HCT116 (cell line): ENCODE results near the gene SLC25A3. TPM values are rescaled to one million over a fixed set of nuclear protein-coding genes. Genes with fewer than 3 reads are reported as not detected.
A peak's percentile ranks its signal among the peaks of the same experiment; 100 is the strongest.

ENCODE experiments used
- ATAC-seq: fragments of 200-7000 bp; cut with Tn5 transposase; 2 replicates; pipeline ENCODE4 v1.9.1; 2020; ENCODE audit warnings: mild to moderate bottlenecking, moderate library complexity
- BruUV-seq: library from RNA; stranded (reverse); fragments of 400-500 nt; replicated peaks from 2 replicates; lab custom pipeline; 2021; lab: Mats Ljungman, UMichigan
- CTCF ChIA-PET: fragments of 300-600 bp; sonication (Branson Sonifier 250); formaldehyde crosslinking; loops from one replicate; lab custom pipeline; 2021; ENCODE audit warnings: antibody characterized with exemption; lab: Charles Lee
- POLR2A ChIA-PET: fragments of 300-600, 350-600 bp; sonication (Branson Sonifier 250); formaldehyde crosslinking; loops from one replicate; lab custom pipeline; 2021; ENCODE audit warnings: antibody characterized with exemption; lab: Charles Lee
- RAD21 ChIA-PET, 2 experiments: fragments of 300-600 bp; sonication (Branson Sonifier 250); formaldehyde crosslinking; loops; one replicate each; lab custom pipeline; 2023; ENCODE audit warnings: low total read pairs in 2 of 2; ENCODE audit not compliant: uncharacterized antibody in 2 of 2, unreplicated experiment in 2 of 2, low non-redundant PET in 1 of 2; lab: Charles Lee
- DNase-seq: peaks from one replicate; pipeline ENCODE4 v3.0.0-alpha.2; 2010; ENCODE audit warnings: low read depth, low spot score
- H2AFZ ChIP-seq: fragments of 200-600 bp; shearing (Covaris generic), sonication (generic); 2 replicates; pipeline ENCODE4 v1.6.1; 2017; ENCODE audit warnings: low read depth, mixed run types, mixed read lengths, antibody characterized with exemption, low read length; ENCODE audit not compliant: poor library complexity, severe bottlenecking
- H3K27ac ChIP-seq: 2 replicates; pipeline ENCODE4 v1.5.1; 2012; ENCODE audit warnings: low read depth, low read length
- H3K27me3 ChIP-seq: fragments of 200-600 bp; sonication (generic); 2 replicates; pipeline ENCODE4 v1.6.1; 2016; ENCODE audit warnings: mixed run types, low read length, mixed read lengths; ENCODE audit not compliant: insufficient read depth
- H3K36me3 ChIP-seq, 2 experiments: fragments of 200-500 bp in 1 of 2; fragments of 200-600 bp in 1 of 2; sonication (Bioruptor generic) in 1 of 2; sonication (generic) in 1 of 2; 2 replicates each; pipeline versions ENCODE4 v1.5.1 to v1.6.1; 2014 to 2016; ENCODE audit warnings: low read length in 2 of 2, inconsistent platforms in 1 of 2, mixed read lengths in 1 of 2, mixed run types in 1 of 2; ENCODE audit not compliant: insufficient read depth in 2 of 2, control insufficient read depth in 1 of 2
- H3K4me1 ChIP-seq, 2 experiments: fragments of 200-600 bp in 1 of 2; sonication (generic) in 1 of 2; 2 replicates each; pipeline versions ENCODE4 v1.5.1 to v1.6.1; 2012 to 2017; ENCODE audit warnings: low read length in 2 of 2, inconsistent platforms in 1 of 2, mild to moderate bottlenecking in 1 of 2, mixed read lengths in 1 of 2, mixed run types in 1 of 2, moderate library complexity in 1 of 2; ENCODE audit not compliant: insufficient read depth in 2 of 2, control insufficient read depth in 1 of 2
- H3K4me2 ChIP-seq: fragments of 200-600 bp; sonication (generic); 2 replicates; pipeline ENCODE4 v1.6.1; 2017; ENCODE audit warnings: mixed run types, low read length, mixed read lengths
- H3K4me3 ChIP-seq, 2 experiments: fragments of 200-600 bp in 1 of 2; sonication (generic) in 1 of 2; replicated peaks in 1 of 2; 2 replicates each; pipeline ENCODE4 v1.5.1; 2011 to 2016; ENCODE audit warnings: low read length in 2 of 2, control low read depth in 1 of 2, low read depth in 1 of 2, mild to moderate bottlenecking in 1 of 2, mixed read lengths in 1 of 2, mixed run types in 1 of 2
- H3K79me2 ChIP-seq: fragments of 200-600 bp; sonication (generic); 2 replicates; pipeline ENCODE4 v1.6.1; 2017; ENCODE audit warnings: mild to moderate bottlenecking, mixed run types, low read length, moderate library complexity, mixed read lengths; ENCODE audit not compliant: insufficient read depth
- H3K9ac ChIP-seq: fragments of 200-600 bp; sonication (generic); 2 replicates; pipeline ENCODE4 v1.6.1; 2016; ENCODE audit warnings: low read length, mixed read lengths
- H3K9me2 ChIP-seq: fragments of 200-600 bp; sonication (generic), shearing (Covaris generic); 2 replicates; pipeline ENCODE4 v1.6.1; 2017; ENCODE audit warnings: mixed run types, mild to moderate bottlenecking, moderate library complexity; ENCODE audit not compliant: insufficient read depth
- H3K9me3 ChIP-seq, 2 experiments: fragments of 200-500 bp in 1 of 2; fragments of 200-600 bp in 1 of 2; sonication (Bioruptor generic) in 1 of 2; sonication (generic) in 1 of 2; 2 replicates each; pipeline ENCODE4 v1.6.1; 2014 to 2017; ENCODE audit warnings: low read length in 2 of 2, mixed read lengths in 2 of 2, inconsistent platforms in 1 of 2, low read depth in 1 of 2, mild to moderate bottlenecking in 1 of 2, mixed run types in 1 of 2, moderate library complexity in 1 of 2; ENCODE audit not compliant: control insufficient read depth in 1 of 2, insufficient read depth in 1 of 2
- H4K20me1 ChIP-seq: fragments of 200-600 bp; sonication (generic), shearing (Covaris generic); 2 replicates; pipeline ENCODE4 v1.6.1; 2017; ENCODE audit warnings: mixed run types, mild to moderate bottlenecking, moderate library complexity; ENCODE audit not compliant: insufficient read depth
- FOSL1 ChIP-seq: IDR thresholded peaks from 2 replicates; pipeline ENCODE4 v1.6.1; 2012; ENCODE audit warnings: low read depth
- JUND ChIP-seq: IDR thresholded peaks from 2 replicates; pipeline ENCODE4 v1.6.1; 2012
- MAX ChIP-seq: IDR thresholded peaks from 2 replicates; pipeline ENCODE4 v1.6.1; 2012
- RAD21 ChIP-seq: IDR thresholded peaks from 2 replicates; pipeline ENCODE4 v1.6.1; 2012; ENCODE audit warnings: low read depth, mild to moderate bottlenecking
- SIN3A ChIP-seq: IDR thresholded peaks from 2 replicates; pipeline ENCODE4 v1.6.1; 2012; ENCODE audit warnings: low read depth
- SP1 ChIP-seq: IDR thresholded peaks from 2 replicates; pipeline ENCODE4 v1.6.1; 2012; ENCODE audit warnings: low read depth
- SRF ChIP-seq: IDR thresholded peaks from 2 replicates; pipeline ENCODE4 v1.6.1; 2012; ENCODE audit warnings: low read depth
- TCF7L2 ChIP-seq: IDR thresholded peaks from 2 replicates; pipeline ENCODE4 v1.7.0; 2011; ENCODE audit warnings: borderline replicate concordance, inconsistent platforms; ENCODE audit not compliant: insufficient read depth, insufficient read length; ENCODE audit errors: extremely low read depth
- intact Hi-C: fragments of 100-400 bp; cut with micrococcal nuclease; formaldehyde crosslinking; loops from 2 replicates; pipeline ENCODE4 v1.10.0; 2022
- total RNA-seq: library from RNA; stranded (reverse); gene quantifications from one replicate; pipeline ENCODE4 v1.2.1, GENCODE V29; 2021; ENCODE audit not compliant: unreplicated experiment

The SLC25A3 gene
- total RNA-seq, 1 experiment from 2014 or later: 927 TPM

GRCh38 chr12:98578821-98579220 is 14.7 kb upstream of the SLC25A3 start:
- H3K9ac ChIP-seq: peak overlapping the region; percentile 34

GRCh38 chr12:98579347-98579746 is 14.1 kb upstream of the SLC25A3 start:
- TF ChIP-seq FOSL1: no peak
- no peak for TF ChIP-seq SIN3A
- TF ChIP-seq SRF: no peak
- no peak for TF ChIP-seq MAX
- ChIA-PET POLR2A (interaction anchor here (1.2 kb wide), 1 partner anchor 12 kb away, joined by 4 read pairs; no protein-coding TSS in a partner anchor), RAD21 (no interaction called here), CTCF (interaction anchor here (1.5 kb wide), 1 partner anchor 13 kb away, joined by 11 read pairs; no protein-coding TSS in a partner anchor)
- ATAC-seq (peak; percentile 24; the same call in 1 of the 2 replicates), DNase-seq (no peak)
- peak overlapping the region; percentile 43; the same call in 1 of the 2 replicates for H3K27ac ChIP-seq
- H3K79me2 ChIP-seq: no peaks in the 10 kb centered on the region
- peak overlapping the region; percentile 77 for H3K4me2 ChIP-seq
- H3K4me3 ChIP-seq: no peak overlapping the region
- peak overlapping the region; percentile 76 for H2AFZ ChIP-seq
- intact Hi-C loops: no loop called here
- H3K36me3 ChIP-seq: no peaks in the 10 kb centered on the region
- H3K9me2 ChIP-seq: no peaks in the 10 kb centered on the region
- no peaks in the 10 kb centered on the region for H4K20me1 ChIP-seq
- peak overlapping the region; percentile 22; the same call in 1 of the 2 replicates for H3K9ac ChIP-seq
- no TSS peak for BruUV-seq
- no peaks in the 10 kb centered on the region for H3K9me3 ChIP-seq
- H3K27me3 ChIP-seq: no peaks in the 10 kb centered on the region
- H3K4me1 ChIP-seq: peaks cover 21 to 44% of the 10 kb centered on the region in 2 experiments

More at GRCh38 chr12:98578821-98579220, 14.7 kb upstream of the SLC25A3 start:
- no TSS peak for BruUV-seq
- DNase-seq: peak; percentile 51
- intact Hi-C loops: no loop called here
- Histone ChIP-seq H3K27me3 (no peaks in the 10 kb centered on the region), H3K4me3 (peak overlapping the region in 1 of 2 experiments; percentile 27; a peak in 2 of 4 replicates), H3K27ac (peak overlapping the region; percentile 43; the same call in 1 of the 2 replicates), H3K36me3 (no peaks in the 10 kb centered on the region), H3K4me2 (peak overlapping the region; percentile 77), H3K9me2 (no peaks in the 10 kb centered on the region), H4K20me1 (no peaks in the 10 kb centered on the region), H2AFZ (peak overlapping the region; percentile 76), H3K79me2 (no peaks in the 10 kb centered on the region), H3K9me3 (no peaks in the 10 kb centered on the region), H3K4me1 (peaks cover 21 to 49% of the 10 kb centered on the region in 2 experiments)
- TF ChIP-seq RAD21 (0 out of 2 replicates have a peak, but pooled peaks have one; percentile 6), JUND (peak; percentile 31), SP1 (peak; percentile 36), FOSL1 (no peak), MAX (peak; percentile 27; the same call in 1 of the 2 replicates), TCF7L2 (no peak)
- ChIA-PET POLR2A (interaction anchor here (1.2 kb wide), 1 partner anchor 12 kb away, joined by 4 read pairs; no protein-coding TSS in a partner anchor), CTCF (interaction anchor here (1.5 kb wide), 1 partner anchor 13 kb away, joined by 11 read pairs; no protein-coding TSS in a partner anchor), RAD21 (no interaction called here)
- peak; percentile 83 for ATAC-seq
